ENCODE results near the gene PTMA.

PTMA gene

GRCh38 chr2:231751042-231751815 lies 42.9 kb downstream of the PTMA start:
- TF ChIP-seq, protein P1, sequence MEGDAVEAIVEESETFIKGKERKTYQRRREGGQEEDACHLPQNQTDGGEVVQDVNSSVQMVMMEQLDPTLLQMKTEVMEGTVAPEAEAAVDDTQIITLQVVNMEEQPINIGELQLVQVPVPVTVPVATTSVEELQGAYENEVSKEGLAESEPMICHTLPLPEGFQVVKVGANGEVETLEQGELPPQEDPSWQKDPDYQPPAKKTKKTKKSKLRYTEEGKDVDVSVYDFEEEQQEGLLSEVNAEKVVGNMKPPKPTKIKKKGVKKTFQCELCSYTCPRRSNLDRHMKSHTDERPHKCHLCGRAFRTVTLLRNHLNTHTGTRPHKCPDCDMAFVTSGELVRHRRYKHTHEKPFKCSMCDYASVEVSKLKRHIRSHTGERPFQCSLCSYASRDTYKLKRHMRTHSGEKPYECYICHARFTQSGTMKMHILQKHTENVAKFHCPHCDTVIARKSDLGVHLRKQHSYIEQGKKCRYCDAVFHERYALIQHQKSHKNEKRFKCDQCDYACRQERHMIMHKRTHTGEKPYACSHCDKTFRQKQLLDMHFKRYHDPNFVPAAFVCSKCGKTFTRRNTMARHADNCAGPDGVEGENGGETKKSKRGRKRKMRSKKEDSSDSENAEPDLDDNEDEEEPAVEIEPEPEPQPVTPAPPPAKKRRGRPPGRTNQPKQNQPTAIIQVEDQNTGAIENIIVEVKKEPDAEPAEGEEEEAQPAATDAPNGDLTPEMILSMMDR (conservative IDR thresholded peaks at IDR 0.05; ENCODE audit: low read depth): no peak
- CTCF ChIA-PET: interaction anchor here (0.6 kb wide), 1 partner anchor 102 kb away, joined by 3 read pairs; no protein-coding TSS in a partner anchor

DNA sequence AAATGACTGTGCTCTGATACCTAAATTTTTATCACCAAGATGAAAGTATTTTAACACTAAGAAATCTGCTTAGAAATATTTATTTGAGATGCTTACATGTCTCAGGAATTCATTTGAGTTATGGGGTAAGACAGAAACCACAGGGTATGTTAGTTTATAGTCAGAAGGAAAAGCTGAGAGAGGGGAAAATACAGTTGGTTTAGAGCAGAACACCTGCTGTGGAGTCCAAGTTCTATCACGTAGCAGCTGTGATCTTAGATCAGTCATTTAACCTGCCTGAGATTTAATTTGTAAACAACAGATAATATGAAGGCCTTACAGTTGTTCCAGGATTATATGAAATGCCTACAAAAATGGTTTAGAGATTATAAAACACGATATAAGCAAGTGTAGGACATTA lies 43.7 kb downstream of the PTMA start:
- DNase-seq (ENCODE audit: low spot score): no peak
- no peak overlapping the region for H3K27ac ChIP-seq
- TF ChIP-seq, protein P1 (conservative IDR thresholded peaks at IDR 0.05; ENCODE audit: low read depth): no peak
- CTCF ChIA-PET: no interaction called here
- POLR2A ChIA-PET (ENCODE audit: low non-redundant PET): no interaction called here

More at GRCh38 chr2:231751042-231751815, 42.9 kb downstream of the PTMA start:
- H3K27ac ChIP-seq: no peak overlapping the region
- no peak for DNase-seq (ENCODE audit: low spot score)
- POLR2A ChIA-PET (ENCODE audit: low non-redundant PET): no interaction called here

DNA sequence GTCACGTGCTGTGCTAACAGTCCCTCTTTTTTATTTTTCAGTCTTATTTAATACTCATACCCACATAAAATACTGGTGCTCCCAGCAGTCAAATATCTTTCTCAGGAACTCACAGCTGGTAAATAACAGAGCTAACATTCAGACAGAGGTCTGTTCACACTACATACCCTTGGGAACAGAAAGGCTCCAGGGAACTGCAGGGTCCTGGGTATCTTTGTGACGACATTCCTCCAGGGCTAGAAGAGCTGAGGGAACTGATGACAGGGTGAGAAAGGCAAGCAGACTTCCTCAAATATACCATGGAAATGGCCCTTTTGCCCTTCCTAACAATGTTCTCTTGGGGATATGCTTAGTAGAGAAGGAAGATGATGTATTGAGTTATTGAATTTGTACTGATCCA lies 53.4 kb downstream of the PTMA start:
- DNase-seq (ENCODE audit: low spot score): no peak
- ChIA-PET CTCF (no interaction called here), POLR2A (ENCODE audit: low non-redundant PET) (no interaction called here)
- H3K27ac ChIP-seq: no peak overlapping the region
- TF ChIP-seq, protein P1 (conservative IDR thresholded peaks at IDR 0.05; ENCODE audit: low read depth): no peak

All from RWPE1 (cell line).